ENCODE results near the gene B4GALT5.
A peak's percentile ranks its signal among the peaks of the same experiment; 100 is the strongest.
"Not testable (repeated sequence)": the region's sequence is repeated elsewhere in the genome, so short reads cannot be mapped to it uniquely, and the experiment has no call there.

Gene B4GALT5

GRCh38 chr20:49727894-49728885, 14.5 kb upstream of the B4GALT5 start:
- DNase-seq: no peak

GRCh38 chr20:49727478-49727877, 13.8 kb upstream of the B4GALT5 start:
- DNase-seq: no peak

GRCh38 chr20:49725694-49726093, 12.0 kb upstream of the B4GALT5 start:
- no peak for DNase-seq

GRCh38 chr20:49725224-49725606, 11.5 kb upstream of the B4GALT5 start:
- not testable (repeated sequence) for DNase-seq

- no peak for DNase-seq
Observed at GRCh38 chr20:49724408-49725223, 10.9 kb upstream of the B4GALT5 start.

- not testable (repeated sequence) for DNase-seq
Observed at GRCh38 chr20:49723758-49724157, 10.1 kb upstream of the B4GALT5 start.

- DNase-seq: not testable (repeated sequence)
Observed at GRCh38 chr20:49721326-49721725, 7.6 kb upstream of the B4GALT5 start.

- DNase-seq: no peak
Observed at GRCh38 chr20:49715466-49715865, 1.8 kb upstream of the B4GALT5 start.

- DNase-seq: peak in 1 of 4 experiments; percentile 4
Observed at GRCh38 chr20:49712996-49713752, 504 bp downstream of the B4GALT5 start.

GRCh38 chr20:49712646-49712995, 1.1 kb downstream of the B4GALT5 start:
- no peak for DNase-seq

- no peak for DNase-seq
Observed at GRCh38 chr20:49712118-49712517, 1.6 kb downstream of the B4GALT5 start.

GRCh38 chr20:49711667-49711987, 2.1 kb downstream of the B4GALT5 start:
- DNase-seq: no peak

GRCh38 chr20:49710971-49711666, 2.6 kb downstream of the B4GALT5 start:
- no peak for DNase-seq

GRCh38 chr20:49707118-49707517, 6.6 kb downstream of the B4GALT5 start:
- no peak for DNase-seq

GRCh38 chr20:49706630-49707091, 7.0 kb downstream of the B4GALT5 start:
- DNase-seq: no peak

GRCh38 chr20:49705893-49706292, 7.8 kb downstream of the B4GALT5 start:
- DNase-seq: not testable (repeated sequence)

GRCh38 chr20:49705358-49705757, 8.3 kb downstream of the B4GALT5 start:
- DNase-seq: no peak

GRCh38 chr20:49704932-49705336, 8.7 kb downstream of the B4GALT5 start:
- no peak for DNase-seq

GRCh38 chr20:49701916-49702315, 11.8 kb downstream of the B4GALT5 start:
- DNase-seq: no peak

GRCh38 chr20:49701241-49701790, 12.4 kb downstream of the B4GALT5 start:
- no peak for DNase-seq

GRCh38 chr20:49700411-49701185, 13.1 kb downstream of the B4GALT5 start:
- DNase-seq: no peak

All from activated naive CD4-positive, alpha-beta T cell (primary cell).